Measurements from ENCODE around the gene C9orf153. TPM values are rescaled to one million over a fixed set of nuclear protein-coding genes. Genes with fewer than 3 reads are reported as not detected.

The C9orf153 gene
- total RNA-seq, 6 donors from 2014 or later, result 0.30 to 1.5 (median 1.0) TPM; not detected in 3

- no peak for ATAC-seq (ENCODE audit: low FRiP score in 2 of 2)
- H3K9me3 ChIP-seq, result peaks cover 0 to 7% (median 0%) of the 10 kb centered on the region in 4 donors
- H3K27me3 ChIP-seq, result no peaks in the 10 kb centered on the region
- no peak for TF ChIP-seq POLR2AphosphoS5 (IDR thresholded peaks at IDR 0.05)
- no peak for TF ChIP-seq EP300 (IDR thresholded peaks at IDR 0.05)
- TF ChIP-seq CTCF (IDR thresholded peaks at IDR 0.05), result no peak
- TF ChIP-seq POLR2A (IDR thresholded peaks at IDR 0.05), result no peak
- WGBS, 2 donors, result 75 to 81% methylated on average over 2 of the region's 2 CpGs
- H3K4me3 ChIP-seq, result no peak overlapping the region
- no peaks in the 10 kb centered on the region for H3K36me3 ChIP-seq
- no peaks in the 10 kb centered on the region for H3K4me1 ChIP-seq
- no peak overlapping the region for H3K27ac ChIP-seq
- no peak for DNase-seq
Measured at GRCh38 chr9:86186696-86187095, 72.8 kb downstream of the C9orf153 start.

- ATAC-seq (ENCODE audit: low FRiP score in 2 of 2) (no peak), DNase-seq (no peak)
- Histone ChIP-seq H3K27ac (no peak overlapping the region), H3K4me3 (no peak overlapping the region), H3K9me3 (peaks cover 0 to 7% (median 0%) of the 10 kb centered on the region in 4 donors), H3K27me3 (no peaks in the 10 kb centered on the region), H3K4me1 (no peaks in the 10 kb centered on the region), H3K36me3 (no peaks in the 10 kb centered on the region)
- 75 to 85% methylated on average over 7 of the region's 7 CpGs for WGBS, 2 donors
- TF ChIP-seq POLR2AphosphoS5 (IDR thresholded peaks at IDR 0.05), result no peak
Measured at GRCh38 chr9:86185872-86186271, 73.6 kb downstream of the C9orf153 start.

- H3K27me3 ChIP-seq, result no peaks in the 10 kb centered on the region
- ATAC-seq (ENCODE audit: low FRiP score in 2 of 2), result no peak
- TF ChIP-seq EP300 (IDR thresholded peaks at IDR 0.05) (no peak), CTCF (IDR thresholded peaks at IDR 0.05) (no peak), POLR2A (IDR thresholded peaks at IDR 0.05) (no peak), POLR2AphosphoS5 (IDR thresholded peaks at IDR 0.05) (no peak)
- H3K4me1 ChIP-seq, result no peaks in the 10 kb centered on the region
- H3K36me3 ChIP-seq, result no peaks in the 10 kb centered on the region
- H3K9me3 ChIP-seq, result peaks cover 0 to 6% (median 0%) of the 10 kb centered on the region in 4 donors
- 91 to 96% methylated on average over 4 of the region's 4 CpGs for WGBS, 2 donors
- peak in 1 of 2 donors; percentile 27 for DNase-seq
- no peak overlapping the region for H3K27ac ChIP-seq
- no peak overlapping the region for H3K4me3 ChIP-seq
Measured at GRCh38 chr9:86184138-86184524, 75.3 kb downstream of the C9orf153 start.

- Histone ChIP-seq H3K27me3 (no peaks in the 10 kb centered on the region), H3K27ac (no peak overlapping the region), H3K36me3 (no peaks in the 10 kb centered on the region), H3K9me3 (no peaks in the 10 kb centered on the region), H3K4me3 (no peak overlapping the region), H3K4me1 (no peaks in the 10 kb centered on the region)
- WGBS, 2 donors, result 95 to 100% methylated on average over 1 of the region's 1 CpG
- ATAC-seq (ENCODE audit: low FRiP score in 2 of 2) (no peak), DNase-seq (no peak)
- TF ChIP-seq EP300 (IDR thresholded peaks at IDR 0.05), result no peak
- no peak for TF ChIP-seq CTCF (IDR thresholded peaks at IDR 0.05)
- TF ChIP-seq POLR2A (IDR thresholded peaks at IDR 0.05), result no peak
- TF ChIP-seq POLR2AphosphoS5 (IDR thresholded peaks at IDR 0.05), result no peak
Measured at GRCh38 chr9:86183229-86184137, 76.0 kb downstream of the C9orf153 start.

GRCh38 chr9:86181379-86182315 lies 77.8 kb downstream of the C9orf153 start:
- DNase-seq (no peak), ATAC-seq (ENCODE audit: low FRiP score in 2 of 2) (no peak)
- H3K4me1 ChIP-seq, result no peaks in the 10 kb centered on the region
- no peaks in the 10 kb centered on the region for H3K27me3 ChIP-seq
- 77 to 86% methylated on average over 3 of the region's 3 CpGs for WGBS, 2 donors
- H3K27ac ChIP-seq, result no peak overlapping the region
- no peaks in the 10 kb centered on the region for H3K9me3 ChIP-seq
- H3K36me3 ChIP-seq, result no peaks in the 10 kb centered on the region
- TF ChIP-seq POLR2A (IDR thresholded peaks at IDR 0.05), result no peak
- TF ChIP-seq EP300 (IDR thresholded peaks at IDR 0.05), result no peak
- TF ChIP-seq POLR2AphosphoS5 (IDR thresholded peaks at IDR 0.05), result no peak
- no peak for TF ChIP-seq CTCF (IDR thresholded peaks at IDR 0.05)
- no peak overlapping the region for H3K4me3 ChIP-seq

Data from upper lobe of left lung (tissue), 6 donors.